Pons (tissue), 1 donor: ENCODE measurements around the gene PTGES.
"Not testable (repeated sequence)": the region's sequence is repeated elsewhere in the genome, so short reads cannot be mapped to it uniquely, and the experiment has no call there.

Experiments
- DNase-seq: peaks from one replicate; pipeline ENCODE4 v3.0.0-alpha.2; 2016; ENCODE audit warnings: low spot score

Gene PTGES

GRCh38 chr9:129752900-129753729, at the start of gene PTGES:
Gene PTGES, minus strand, starts transcription at chr9:129753042. Its CDS starts 30 bp downstream, at chr9:129753012.
- DNase-seq, result no peak

- no peak for DNase-seq
Observed at GRCh38 chr9:129801504-129801903, 48.7 kb upstream of the PTGES start.

GRCh38 chr9:129798973-129799372, 46.1 kb upstream of the PTGES start:
- no peak for DNase-seq

GRCh38 chr9:129796029-129796428, 43.2 kb upstream of the PTGES start:
- not testable (repeated sequence) for DNase-seq

GRCh38 chr9:129794549-129794948, 41.7 kb upstream of the PTGES start:
- no peak for DNase-seq

- no peak for DNase-seq
Observed at GRCh38 chr9:129786481-129786880, 33.6 kb upstream of the PTGES start.

GRCh38 chr9:129785866-129786265, 33.0 kb upstream of the PTGES start:
- DNase-seq, result no peak

GRCh38 chr9:129784970-129785369, 32.1 kb upstream of the PTGES start:
- DNase-seq, result not testable (repeated sequence)

- DNase-seq, result peak; percentile 77
Observed at GRCh38 chr9:129783516-129784361, 30.9 kb upstream of the PTGES start.

GRCh38 chr9:129781981-129782380, 29.1 kb upstream of the PTGES start:
- DNase-seq, result no peak

GRCh38 chr9:129781131-129781530, 28.3 kb upstream of the PTGES start:
- DNase-seq, result no peak

- no peak for DNase-seq
Observed at GRCh38 chr9:129779560-129780190, 26.8 kb upstream of the PTGES start.

- DNase-seq, result no peak
Observed at GRCh38 chr9:129778469-129778868, 25.6 kb upstream of the PTGES start.

GRCh38 chr9:129777769-129778130, 24.9 kb upstream of the PTGES start:
- DNase-seq, result no peak

GRCh38 chr9:129776938-129777768, 24.3 kb upstream of the PTGES start:
- peak; percentile 38 for DNase-seq

GRCh38 chr9:129776566-129776937, 23.7 kb upstream of the PTGES start:
- no peak for DNase-seq

GRCh38 chr9:129776096-129776495, 23.3 kb upstream of the PTGES start:
- DNase-seq, result not testable (repeated sequence)

- DNase-seq, result no peak
Observed at GRCh38 chr9:129775448-129775798, 22.6 kb upstream of the PTGES start.

- no peak for DNase-seq
Observed at GRCh38 chr9:129774791-129775447, 22.1 kb upstream of the PTGES start.

GRCh38 chr9:129773262-129774048, 20.6 kb upstream of the PTGES start:
- DNase-seq, result no peak
